HepG2 (cell line): Measurements from ENCODE around the gene TAF3. TPM values are rescaled to one million over a fixed set of nuclear protein-coding genes. Genes with fewer than 3 reads are reported as not detected.

Experiments used
- ATAC-seq: fragments of 200-7000 bp; cut with Tn5 transposase; 3 replicates; pipeline ENCODE4 v1.9.1; 2020; ENCODE audit warnings: mild to moderate bottlenecking, moderate library complexity
- BruUV-seq: library from RNA; stranded (reverse); fragments of 400-500 nt; replicated peaks from 2 replicates; lab custom pipeline; 2021; lab: Mats Ljungman, UMichigan
- CTCF ChIA-PET: fragments of 300-600 bp; formaldehyde crosslinking; extraction: SDS; loops from one replicate; lab custom pipeline; 2021; ENCODE audit warnings: low total read pairs, inconsistent platforms, low intra/inter-chr PET ratio; lab: Yijun Ruan, JAX
- POLR2A ChIA-PET: fragments of 350-600 bp; sonication (Branson Sonifier 250); formaldehyde crosslinking; loops from one replicate; lab custom pipeline; 2020; ENCODE audit warnings: antibody characterized with exemption, inconsistent platforms; lab: Yijun Ruan, JAX
- DNase-seq: peaks from one replicate; pipeline ENCODE4 v3.0.0-alpha.2; 2015; ENCODE audit warnings: low spot score
- FAIRE-seq: peaks from 3 replicates; lab custom pipeline; 2011; peaks lifted over from hg19 to GRCh38; lab: Jason Lieb, UNC
- H2AFZ ChIP-seq: one replicate; pipeline ENCODE4 v1.6.1; 2011; ENCODE audit warnings: low read length, inconsistent platforms
- H3K27ac ChIP-seq: fragments of 300-600 bp; 3 replicates; pipeline ENCODE4 v1.8.0; 2011; ENCODE audit warnings: mixed run types, mild to moderate bottlenecking, mixed read lengths, low read length, inconsistent platforms; ENCODE audit not compliant: insufficient read depth; ENCODE audit errors: extremely low read length
- H3K27me3 ChIP-seq, 2 experiments: fragments of 200-600 bp in 1 of 2; 2 replicates in 1 of 2; 3 replicates in 1 of 2; pipeline versions ENCODE4 v1.6.0 to v1.8.0; 2011; ENCODE audit warnings: low read length in 2 of 2, mild to moderate bottlenecking in 2 of 2, moderate library complexity in 2 of 2, inconsistent platforms in 1 of 2; ENCODE audit not compliant: insufficient read depth in 2 of 2, control insufficient read depth in 1 of 2
- H3K36me3 ChIP-seq, 2 experiments: fragments of 200-600 bp in 1 of 2; replicated peaks in 1 of 2; 2 replicates in 1 of 2; 3 replicates in 1 of 2; pipeline versions ENCODE4 v1.5.1 to v1.8.0; 2011; ENCODE audit warnings: low read length in 2 of 2, inconsistent platforms in 1 of 2; ENCODE audit not compliant: insufficient read depth in 2 of 2, control insufficient read depth in 1 of 2
- H3K4me1 ChIP-seq: 2 replicates; pipeline ENCODE4 v1.5.1; 2012; ENCODE audit warnings: low read length, inconsistent platforms; ENCODE audit not compliant: insufficient read depth
- H3K4me2 ChIP-seq: 2 replicates; pipeline ENCODE4 v1.6.0; 2011; ENCODE audit warnings: low read depth, low read length, inconsistent platforms
- H3K4me3 ChIP-seq, 3 experiments: fragments of 200-600 bp in 1 of 3; sonication (generic), shearing (Covaris generic) in 1 of 3; replicated peaks in 1 of 3; 2 replicates each; pipeline ENCODE4 v1.5.1; 2011 to 2016; ENCODE audit warnings: low read length in 3 of 3, inconsistent platforms in 2 of 3, low read depth in 2 of 3, mild to moderate bottlenecking in 2 of 3, control low read depth in 1 of 3, mixed read lengths in 1 of 3; ENCODE audit not compliant: insufficient read depth in 1 of 3
- H3K79me2 ChIP-seq: one replicate; pipeline ENCODE4 v1.6.1; 2011; ENCODE audit warnings: low read length, inconsistent platforms; ENCODE audit not compliant: insufficient read depth
- H3K9ac ChIP-seq: 2 replicates; pipeline ENCODE4 v1.6.0; 2011; ENCODE audit warnings: mild to moderate bottlenecking, low read depth, low read length, inconsistent platforms; ENCODE audit not compliant: insufficient read depth
- H3K9me3 ChIP-seq: 2 replicates; pipeline ENCODE4 v1.5.1; 2012; ENCODE audit warnings: mild to moderate bottlenecking, low read length
- H4K20me1 ChIP-seq: 2 replicates; pipeline ENCODE4 v1.6.0; 2011; ENCODE audit warnings: inconsistent platforms, mild to moderate bottlenecking, low read length, moderate library complexity; ENCODE audit not compliant: insufficient read depth
- DMAP1 ChIP-seq: IDR thresholded peaks from 2 replicates; pipeline ENCODE4 v1.6.1; 2016
- HES4 ChIP-seq: sonication (generic); formaldehyde crosslinking; IDR thresholded peaks from 2 replicates; pipeline ENCODE4 v1.9.0; 2021; ENCODE audit warnings: mild to moderate bottlenecking, missing genetic modification reagents, borderline replicate concordance
- HNF1B ChIP-seq: sonication (generic); formaldehyde crosslinking; IDR thresholded peaks from 2 replicates; pipeline ENCODE4 v1.5.1; 2020; ENCODE audit warnings: mild to moderate bottlenecking, moderate library complexity, missing genetic modification reagents
- IKZF4 ChIP-seq: sonication (generic); formaldehyde crosslinking; IDR thresholded peaks from 2 replicates; pipeline ENCODE4 v1.5.1; 2020; ENCODE audit warnings: borderline replicate concordance, mild to moderate bottlenecking, low read depth, missing genetic modification reagents; ENCODE audit errors: not compliant biosample characterization
- RFXANK ChIP-seq: IDR thresholded peaks from 2 replicates; pipeline ENCODE4 v1.6.1; 2016
- ZBTB49 ChIP-seq: sonication (generic); formaldehyde crosslinking; IDR thresholded peaks from 2 replicates; pipeline ENCODE4 v1.4.0; 2020; ENCODE audit warnings: missing genetic modification reagents, borderline replicate concordance
- ZFYVE20 ChIP-seq: sonication (generic); formaldehyde crosslinking; IDR thresholded peaks from 2 replicates; pipeline ENCODE4 v1.8.0; 2023; ENCODE audit warnings: low read depth, mild to moderate bottlenecking, moderate library complexity, missing genetic modification reagents, borderline replicate concordance
- ZNF382 ChIP-seq: sonication (generic); formaldehyde crosslinking; IDR thresholded peaks from 2 replicates; pipeline ENCODE4 v1.5.0; 2020; ENCODE audit warnings: missing genetic modification reagents, mild to moderate bottlenecking, borderline replicate concordance
- ZNF557 ChIP-seq: sonication (generic); formaldehyde crosslinking; IDR thresholded peaks from 2 replicates; pipeline ENCODE4 v1.4.0; 2020; ENCODE audit warnings: missing genetic modification reagents
- ZNF766 ChIP-seq: sonication (generic); formaldehyde crosslinking; IDR thresholded peaks from 2 replicates; pipeline ENCODE4 v1.5.0; 2020; ENCODE audit warnings: missing genetic modification reagents, borderline replicate concordance
- ZNF780A ChIP-seq: sonication (generic); formaldehyde crosslinking; IDR thresholded peaks from 2 replicates; pipeline ENCODE4 v1.8.0; 2022; ENCODE audit warnings: mild to moderate bottlenecking, missing genetic modification reagents, moderate library complexity
- WGBS: methylation state at CpG from one replicate; pipeline ENCODE4 v1.1.6; 2017; ENCODE audit warnings: low lambda C conversion rate; 5-methylcytosine and 5-hydroxymethylcytosine counted together
- in situ Hi-C: cut with HindIII; loops from 2 replicates; pipeline ENCODE4 v1.10.0; 2017; ENCODE audit warnings: low pct_unique_long_range_greater_than_20kb; ENCODE audit not compliant: extremely low pct_ligation_motif_present
- intact Hi-C: fragments of 100-400 bp; cut with micrococcal nuclease; formaldehyde crosslinking; loops from one replicate; pipeline ENCODE4 v1.10.0; 2022; ENCODE audit not compliant: unreplicated experiment
- polyA plus RNA-seq, 8 experiments: library from polyadenylated mRNA; depleted of rRNA in 3 of 8; stranded (reverse) in 7 of 8; unstranded in 1 of 8; fragments of >200 nt; fragmentation: Illumina TruSeq in 4 of 8; extraction: Trizol in 4 of 8; gene quantifications; 2 replicates each; pipeline versions ENCODE4 v1.2.1 to v1.2.3, GENCODE V29; 2011 to 2016; ENCODE audit warnings: low read depth in 4 of 8, missing spikeins in 1 of 8, mixed read lengths in 1 of 8; ENCODE audit not compliant: insufficient read depth in 1 of 8
- total RNA-seq, 5 experiments: library from RNA; depleted of rRNA; stranded (reverse); fragments of >200 nt; fragmentation: Illumina TruSeq; extraction: Trizol; gene quantifications; 2 replicates each; pipeline ENCODE4 v1.2.3, GENCODE V29; 2016; ENCODE audit warnings: low read depth in 1 of 5
- TF ChIP-seq, protein P1 (sequence below): sonication (generic); formaldehyde crosslinking; IDR thresholded peaks from 2 replicates; pipeline ENCODE4 v1.4.0; 2020; ENCODE audit warnings: missing genetic modification reagents

Gene TAF3
- total and polyA plus RNA-seq, 2 of the 13 experiments (the other 11 are each of a cell fraction or from before 2014, with no cell fraction given): 1.7 to 2.9 TPM

- ChIA-PET CTCF (no interaction called here), POLR2A (no interaction called here)
- Histone ChIP-seq H3K27ac (no peak overlapping the region), H3K9me3 (no peaks in the 10 kb centered on the region), H3K27me3 (no peaks in the 10 kb centered on the region), H3K36me3 (peaks cover 2 to 13% of the 10 kb centered on the region in 2 experiments; a peak in 2 of 5 replicates), H3K4me1 (peaks cover 13% of the 10 kb centered on the region), H3K4me3 (no peak overlapping the region), H3K9ac (no peak overlapping the region), H3K79me2 (no peaks in the 10 kb centered on the region), H4K20me1 (no peaks in the 10 kb centered on the region), H2AFZ (no peak overlapping the region), H3K4me2 (no peak overlapping the region)
- no peak for DNase-seq
- WGBS: 97% methylated on average over 10 of the region's 10 CpGs
- intact Hi-C loops (no loop called here), in situ Hi-C loops (no loop called here)
- no peak for ATAC-seq
- no TSS peak for BruUV-seq
- FAIRE-seq: no peak
- no peak for TF ChIP-seq HES4 (CRISPR knock-in tag)
- TF ChIP-seq RFXANK (CRISPR knock-in tag): no peak
- no peak for TF ChIP-seq ZBTB49
- no peak for TF ChIP-seq DMAP1 (CRISPR knock-in tag)
- no peak for TF ChIP-seq ZNF780A (CRISPR knock-in tag)
- TF ChIP-seq, protein P1, sequence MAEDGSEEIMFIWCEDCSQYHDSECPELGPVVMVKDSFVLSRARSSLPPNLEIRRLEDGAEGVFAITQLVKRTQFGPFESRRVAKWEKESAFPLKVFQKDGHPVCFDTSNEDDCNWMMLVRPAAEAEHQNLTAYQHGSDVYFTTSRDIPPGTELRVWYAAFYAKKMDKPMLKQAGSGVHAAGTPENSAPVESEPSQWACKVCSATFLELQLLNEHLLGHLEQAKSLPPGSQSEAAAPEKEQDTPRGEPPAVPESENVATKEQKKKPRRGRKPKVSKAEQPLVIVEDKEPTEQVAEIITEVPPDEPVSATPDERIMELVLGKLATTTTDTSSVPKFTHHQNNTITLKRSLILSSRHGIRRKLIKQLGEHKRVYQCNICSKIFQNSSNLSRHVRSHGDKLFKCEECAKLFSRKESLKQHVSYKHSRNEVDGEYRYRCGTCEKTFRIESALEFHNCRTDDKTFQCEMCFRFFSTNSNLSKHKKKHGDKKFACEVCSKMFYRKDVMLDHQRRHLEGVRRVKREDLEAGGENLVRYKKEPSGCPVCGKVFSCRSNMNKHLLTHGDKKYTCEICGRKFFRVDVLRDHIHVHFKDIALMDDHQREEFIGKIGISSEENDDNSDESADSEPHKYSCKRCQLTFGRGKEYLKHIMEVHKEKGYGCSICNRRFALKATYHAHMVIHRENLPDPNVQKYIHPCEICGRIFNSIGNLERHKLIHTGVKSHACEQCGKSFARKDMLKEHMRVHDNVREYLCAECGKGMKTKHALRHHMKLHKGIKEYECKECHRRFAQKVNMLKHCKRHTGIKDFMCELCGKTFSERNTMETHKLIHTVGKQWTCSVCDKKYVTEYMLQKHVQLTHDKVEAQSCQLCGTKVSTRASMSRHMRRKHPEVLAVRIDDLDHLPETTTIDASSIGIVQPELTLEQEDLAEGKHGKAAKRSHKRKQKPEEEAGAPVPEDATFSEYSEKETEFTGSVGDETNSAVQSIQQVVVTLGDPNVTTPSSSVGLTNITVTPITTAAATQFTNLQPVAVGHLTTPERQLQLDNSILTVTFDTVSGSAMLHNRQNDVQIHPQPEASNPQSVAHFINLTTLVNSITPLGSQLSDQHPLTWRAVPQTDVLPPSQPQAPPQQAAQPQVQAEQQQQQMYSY (CRISPR knock-in tag): no peak
- TF ChIP-seq ZNF382: no peak
- no peak for TF ChIP-seq HNF1B (CRISPR knock-in tag)
- TF ChIP-seq ZNF766: no peak
- no peak for TF ChIP-seq ZFYVE20 (CRISPR knock-in tag)
- no peak for TF ChIP-seq IKZF4 (CRISPR knock-in tag)
- no peak for TF ChIP-seq ZNF557 (CRISPR knock-in tag)
These were observed 195.3 kb downstream of the TAF3 start for GRCh38 chr10:8013619-8014018.
